WTC11 (cell line): ENCODE measurements around the gene PDE5A. TPM values are rescaled to one million over a fixed set of nuclear protein-coding genes. Genes with fewer than 3 reads are reported as not detected.

Source experiments
- ATAC-seq: fragments of 200-7000 bp; cut with Tn5 transposase; 2 replicates; pipeline ENCODE4 v1.10.0; 2021; ENCODE audit warnings: mild to moderate bottlenecking, moderate library complexity
- CTCF ChIA-PET: fragments of 300-600 bp; sonication (Branson Sonifier 250); formaldehyde crosslinking; loops from one replicate; lab custom pipeline; 2021; ENCODE audit warnings: antibody characterized with exemption; lab: Charles Lee
- POLR2A ChIA-PET: fragments of 350-600 bp; sonication (Branson Sonifier 250); formaldehyde crosslinking; loops from one replicate; lab custom pipeline; 2021; ENCODE audit warnings: antibody characterized with exemption; lab: Charles Lee
- DNase-seq: peaks from one replicate; pipeline ENCODE4 v3.0.0; 2021; ENCODE audit warnings: low spot score
- H3K27ac Mint-ChIP-seq: 2 replicates; pipeline ENCODE4 v1.8.0; 2021; ENCODE audit warnings: mixed read lengths
- H3K27me3 Mint-ChIP-seq: 2 replicates; pipeline ENCODE4 v1.8.0; 2021; ENCODE audit warnings: low read depth, mild to moderate bottlenecking, moderate library complexity, mixed read lengths
- H3K36me3 Mint-ChIP-seq: 2 replicates; pipeline ENCODE4 v1.8.0; 2021; ENCODE audit warnings: mixed read lengths
- H3K4me1 Mint-ChIP-seq: 2 replicates; pipeline ENCODE4 v1.8.0; 2022; ENCODE audit warnings: mixed read lengths
- H3K4me3 Mint-ChIP-seq: 2 replicates; pipeline ENCODE4 v1.8.0; 2021; ENCODE audit warnings: mild to moderate bottlenecking, moderate library complexity, mixed read lengths
- H3K9me3 Mint-ChIP-seq: 2 replicates; pipeline ENCODE4 v1.8.0; 2021; ENCODE audit warnings: mixed read lengths
- ATF1 ChIP-seq: sonication (generic); formaldehyde crosslinking; IDR thresholded peaks from 2 replicates; pipeline ENCODE4 v1.8.1; 2023; ENCODE audit warnings: mild to moderate bottlenecking, moderate library complexity, missing genetic modification reagents
- ELF4 ChIP-seq: sonication (generic); formaldehyde crosslinking; IDR thresholded peaks from 2 replicates; pipeline ENCODE4 v1.8.1; 2022; ENCODE audit warnings: low read depth, mild to moderate bottlenecking, moderate library complexity, missing genetic modification reagents
- ESRRA ChIP-seq: sonication (generic); formaldehyde crosslinking; IDR thresholded peaks from 2 replicates; pipeline ENCODE4 v1.8.1; 2022; ENCODE audit warnings: mild to moderate bottlenecking, missing genetic modification reagents, borderline replicate concordance
- FOXJ3 ChIP-seq: sonication (generic); formaldehyde crosslinking; IDR thresholded peaks from 2 replicates; pipeline ENCODE4 v1.9.0; 2021; ENCODE audit warnings: missing genetic modification reagents, mild to moderate bottlenecking, borderline replicate concordance
- MXD4 ChIP-seq: fragments of 250-450 bp; sonication (Bioruptor Pico); IDR thresholded peaks from 2 replicates; pipeline ENCODE4 v1.8.0; 2021; ENCODE audit warnings: mild to moderate bottlenecking, moderate library complexity, borderline replicate concordance
- MYBL2 ChIP-seq: sonication (generic); formaldehyde crosslinking; IDR thresholded peaks from 2 replicates; pipeline ENCODE4 v1.8.1; 2023; ENCODE audit warnings: mild to moderate bottlenecking, moderate library complexity, missing genetic modification reagents
- NR1H2 ChIP-seq: sonication (generic); formaldehyde crosslinking; IDR thresholded peaks from 2 replicates; pipeline ENCODE4 v1.9.0; 2021; ENCODE audit warnings: mild to moderate bottlenecking, moderate library complexity, missing genetic modification reagents
- NR3C1 ChIP-seq: sonication (generic); formaldehyde crosslinking; conservative IDR thresholded peaks from 2 replicates; pipeline ENCODE4 v1.8.1; 2023; ENCODE audit warnings: low read depth, mild to moderate bottlenecking, missing genetic modification reagents
- SMAD3 ChIP-seq: sonication (generic); formaldehyde crosslinking; IDR thresholded peaks from 2 replicates; pipeline ENCODE4 v1.8.0; 2022; ENCODE audit warnings: missing genetic modification reagents, mild to moderate bottlenecking, borderline replicate concordance
- ZBTB21 ChIP-seq: sonication (generic); formaldehyde crosslinking; IDR thresholded peaks from 2 replicates; pipeline ENCODE4 v1.8.1; 2023; ENCODE audit warnings: mild to moderate bottlenecking, missing genetic modification reagents, borderline replicate concordance
- ZNF121 ChIP-seq: sonication (generic); formaldehyde crosslinking; IDR thresholded peaks from 2 replicates; pipeline ENCODE4 v1.8.0; 2023; ENCODE audit warnings: missing genetic modification reagents
- total RNA-seq: library from RNA; stranded (reverse); gene quantifications from 3 replicates; pipeline ENCODE4 v1.2.3, GENCODE V29; 2021
- TF ChIP-seq, protein P1 (sequence below): fragments of 200-600 bp; IDR thresholded peaks from 2 replicates; pipeline ENCODE4 v1.8.0; 2022; ENCODE audit warnings: antibody characterized with exemption
- TF ChIP-seq, protein P2 (sequence below): sonication (generic); formaldehyde crosslinking; IDR thresholded peaks from 2 replicates; pipeline ENCODE4 v1.8.0; 2022; ENCODE audit warnings: mild to moderate bottlenecking, missing genetic modification reagents
- TF ChIP-seq, protein P3 (sequence below): sonication (generic); formaldehyde crosslinking; IDR thresholded peaks from 2 replicates; pipeline ENCODE4 v1.8.1; 2022; ENCODE audit warnings: missing genetic modification reagents, borderline replicate concordance
- TF ChIP-seq, protein P4 (sequence below): sonication (generic); formaldehyde crosslinking; IDR thresholded peaks from 2 replicates; pipeline ENCODE4 v1.8.0; 2022; ENCODE audit warnings: mild to moderate bottlenecking, missing genetic modification reagents
- TF ChIP-seq, protein P5 (sequence below): sonication (generic); formaldehyde crosslinking; IDR thresholded peaks from 2 replicates; pipeline ENCODE4 v1.8.0; 2022; ENCODE audit warnings: mild to moderate bottlenecking, missing genetic modification reagents
- TF ChIP-seq, protein P6 (sequence below): fragments of 250-450 bp; sonication (Bioruptor Pico); IDR thresholded peaks from 2 replicates; pipeline ENCODE4 v1.9.0; 2021; ENCODE audit warnings: mild to moderate bottlenecking
- TF ChIP-seq, protein P7 (sequence below): fragments of 250-450 bp; sonication (Bioruptor Pico); IDR thresholded peaks from 2 replicates; pipeline ENCODE4 v2.1.2; 2022; ENCODE audit warnings: mild to moderate bottlenecking, moderate library complexity

Gene PDE5A
- total RNA-seq, 1 experiment from 2014 or later = 25.6 TPM

DNA sequence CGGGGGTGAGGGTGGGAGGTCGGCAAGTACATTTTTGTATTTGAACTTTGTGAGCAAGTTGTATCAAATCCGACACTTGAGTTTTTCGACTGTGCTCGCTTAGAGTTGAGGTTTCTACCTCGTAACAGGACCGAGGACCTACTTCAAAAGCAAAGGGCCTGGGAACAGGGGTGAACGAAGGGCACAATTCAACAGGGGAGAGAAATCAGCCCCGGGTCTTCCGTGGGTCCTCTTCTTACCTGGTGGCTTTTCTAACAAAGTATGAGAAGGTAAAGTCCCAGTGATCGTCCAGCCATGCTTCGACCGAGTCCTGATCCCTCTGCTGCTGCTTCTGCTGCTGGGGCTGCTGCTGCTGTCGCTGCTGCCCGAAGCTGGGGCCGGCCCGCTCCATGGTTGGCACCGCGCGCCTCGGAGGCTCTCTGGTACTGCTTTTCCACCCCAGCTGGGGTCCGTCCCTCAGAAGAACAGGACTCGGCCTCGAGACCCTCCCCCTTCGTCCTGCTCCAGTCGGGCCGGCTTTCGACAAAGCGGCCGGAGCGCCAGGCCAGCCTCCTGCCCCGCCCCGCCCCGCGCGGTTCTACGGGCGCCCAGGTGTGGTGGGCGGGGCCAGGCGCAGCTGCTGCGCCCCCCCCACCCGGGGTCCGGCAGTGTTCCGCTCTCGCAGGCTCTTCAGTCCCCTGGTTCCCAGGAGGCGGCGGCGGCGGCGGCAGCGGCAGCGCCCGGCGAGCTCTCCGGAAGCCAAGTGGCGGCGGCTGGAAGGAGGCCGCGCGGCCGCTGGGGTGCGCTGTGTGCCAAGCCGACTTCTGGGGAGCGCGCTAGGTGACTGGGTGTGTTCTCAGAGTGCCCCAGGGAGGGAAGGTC lies at the start of gene PDE5A (continued):
- TF ChIP-seq, protein P1, sequence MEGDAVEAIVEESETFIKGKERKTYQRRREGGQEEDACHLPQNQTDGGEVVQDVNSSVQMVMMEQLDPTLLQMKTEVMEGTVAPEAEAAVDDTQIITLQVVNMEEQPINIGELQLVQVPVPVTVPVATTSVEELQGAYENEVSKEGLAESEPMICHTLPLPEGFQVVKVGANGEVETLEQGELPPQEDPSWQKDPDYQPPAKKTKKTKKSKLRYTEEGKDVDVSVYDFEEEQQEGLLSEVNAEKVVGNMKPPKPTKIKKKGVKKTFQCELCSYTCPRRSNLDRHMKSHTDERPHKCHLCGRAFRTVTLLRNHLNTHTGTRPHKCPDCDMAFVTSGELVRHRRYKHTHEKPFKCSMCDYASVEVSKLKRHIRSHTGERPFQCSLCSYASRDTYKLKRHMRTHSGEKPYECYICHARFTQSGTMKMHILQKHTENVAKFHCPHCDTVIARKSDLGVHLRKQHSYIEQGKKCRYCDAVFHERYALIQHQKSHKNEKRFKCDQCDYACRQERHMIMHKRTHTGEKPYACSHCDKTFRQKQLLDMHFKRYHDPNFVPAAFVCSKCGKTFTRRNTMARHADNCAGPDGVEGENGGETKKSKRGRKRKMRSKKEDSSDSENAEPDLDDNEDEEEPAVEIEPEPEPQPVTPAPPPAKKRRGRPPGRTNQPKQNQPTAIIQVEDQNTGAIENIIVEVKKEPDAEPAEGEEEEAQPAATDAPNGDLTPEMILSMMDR = peak; percentile 61
- TF ChIP-seq, protein P2, sequence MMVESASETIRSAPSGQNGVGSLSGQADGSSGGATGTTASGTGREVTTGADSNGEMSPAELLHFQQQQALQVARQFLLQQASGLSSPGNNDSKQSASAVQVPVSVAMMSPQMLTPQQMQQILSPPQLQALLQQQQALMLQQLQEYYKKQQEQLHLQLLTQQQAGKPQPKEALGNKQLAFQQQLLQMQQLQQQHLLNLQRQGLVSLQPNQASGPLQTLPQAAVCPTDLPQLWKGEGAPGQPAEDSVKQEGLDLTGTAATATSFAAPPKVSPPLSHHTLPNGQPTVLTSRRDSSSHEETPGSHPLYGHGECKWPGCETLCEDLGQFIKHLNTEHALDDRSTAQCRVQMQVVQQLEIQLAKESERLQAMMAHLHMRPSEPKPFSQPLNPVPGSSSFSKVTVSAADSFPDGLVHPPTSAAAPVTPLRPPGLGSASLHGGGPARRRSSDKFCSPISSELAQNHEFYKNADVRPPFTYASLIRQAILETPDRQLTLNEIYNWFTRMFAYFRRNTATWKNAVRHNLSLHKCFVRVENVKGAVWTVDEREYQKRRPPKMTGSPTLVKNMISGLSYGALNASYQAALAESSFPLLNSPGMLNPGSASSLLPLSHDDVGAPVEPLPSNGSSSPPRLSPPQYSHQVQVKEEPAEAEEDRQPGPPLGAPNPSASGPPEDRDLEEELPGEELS (CRISPR knock-in tag) = peak; percentile 57; the same call in 1 of the 2 replicates
- TF ChIP-seq ELF4 (CRISPR knock-in tag) (no peak), FOXJ3 (no peak), ESRRA (CRISPR knock-in tag) (no peak), ZBTB21 (peak; percentile 77; the same call in 1 of the 2 replicates), NR3C1 (CRISPR knock-in tag) (no peak)
- TF ChIP-seq, protein P3, sequence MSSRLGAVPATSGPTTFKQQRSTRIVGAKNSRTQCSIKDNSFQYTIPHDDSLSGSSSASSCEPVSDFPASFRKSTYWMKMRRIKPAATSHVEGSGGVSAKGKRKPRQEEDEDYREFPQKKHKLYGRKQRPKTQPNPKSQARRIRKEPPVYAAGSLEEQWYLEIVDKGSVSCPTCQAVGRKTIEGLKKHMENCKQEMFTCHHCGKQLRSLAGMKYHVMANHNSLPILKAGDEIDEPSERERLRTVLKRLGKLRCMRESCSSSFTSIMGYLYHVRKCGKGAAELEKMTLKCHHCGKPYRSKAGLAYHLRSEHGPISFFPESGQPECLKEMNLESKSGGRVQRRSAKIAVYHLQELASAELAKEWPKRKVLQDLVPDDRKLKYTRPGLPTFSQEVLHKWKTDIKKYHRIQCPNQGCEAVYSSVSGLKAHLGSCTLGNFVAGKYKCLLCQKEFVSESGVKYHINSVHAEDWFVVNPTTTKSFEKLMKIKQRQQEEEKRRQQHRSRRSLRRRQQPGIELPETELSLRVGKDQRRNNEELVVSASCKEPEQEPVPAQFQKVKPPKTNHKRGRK (CRISPR knock-in tag) = no peak
- TF ChIP-seq, protein P4, sequence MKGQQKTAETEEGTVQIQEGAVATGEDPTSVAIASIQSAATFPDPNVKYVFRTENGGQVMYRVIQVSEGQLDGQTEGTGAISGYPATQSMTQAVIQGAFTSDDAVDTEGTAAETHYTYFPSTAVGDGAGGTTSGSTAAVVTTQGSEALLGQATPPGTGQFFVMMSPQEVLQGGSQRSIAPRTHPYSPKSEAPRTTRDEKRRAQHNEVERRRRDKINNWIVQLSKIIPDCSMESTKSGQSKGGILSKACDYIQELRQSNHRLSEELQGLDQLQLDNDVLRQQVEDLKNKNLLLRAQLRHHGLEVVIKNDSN (CRISPR knock-in tag) = peak; percentile 8; the same call in 1 of the 2 replicates

DNA sequence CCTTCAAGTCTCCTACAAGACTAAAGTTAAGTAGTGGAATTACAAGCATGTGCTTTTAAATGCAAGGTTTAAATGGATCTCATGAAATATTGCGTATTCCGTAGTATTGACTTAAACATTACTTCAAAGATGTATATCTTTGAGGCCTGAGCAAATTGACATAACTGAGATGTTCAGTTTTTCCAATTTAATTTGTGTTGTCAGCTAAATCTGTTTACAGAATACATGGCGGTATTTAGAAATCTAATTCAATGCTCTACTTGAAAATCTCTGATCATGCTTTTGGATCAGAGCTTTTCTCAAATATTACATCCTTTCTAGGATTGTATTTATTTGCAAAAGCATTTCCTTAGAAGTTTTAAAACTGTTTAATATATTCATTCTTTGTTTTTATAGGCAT lies 47.5 kb upstream of the PDE5A start:
- ATAC-seq = no peak
- no peak overlapping the region for H3K27ac Mint-ChIP-seq
- H3K9me3 Mint-ChIP-seq = no peaks in the 10 kb centered on the region
- H3K4me1 Mint-ChIP-seq = peaks cover 23% of the 10 kb centered on the region
- DNase-seq = no peak
- TF ChIP-seq, protein P5, sequence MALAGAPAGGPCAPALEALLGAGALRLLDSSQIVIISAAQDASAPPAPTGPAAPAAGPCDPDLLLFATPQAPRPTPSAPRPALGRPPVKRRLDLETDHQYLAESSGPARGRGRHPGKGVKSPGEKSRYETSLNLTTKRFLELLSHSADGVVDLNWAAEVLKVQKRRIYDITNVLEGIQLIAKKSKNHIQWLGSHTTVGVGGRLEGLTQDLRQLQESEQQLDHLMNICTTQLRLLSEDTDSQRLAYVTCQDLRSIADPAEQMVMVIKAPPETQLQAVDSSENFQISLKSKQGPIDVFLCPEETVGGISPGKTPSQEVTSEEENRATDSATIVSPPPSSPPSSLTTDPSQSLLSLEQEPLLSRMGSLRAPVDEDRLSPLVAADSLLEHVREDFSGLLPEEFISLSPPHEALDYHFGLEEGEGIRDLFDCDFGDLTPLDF = no peak
- TF ChIP-seq SMAD3 (CRISPR knock-in tag) (no peak), NR1H2 (CRISPR knock-in tag) (no peak), ELF4 (CRISPR knock-in tag) (no peak), MYBL2 (no peak), ATF1 (no peak), MXD4 (no peak), ZNF121 (CRISPR knock-in tag) (no peak)
- TF ChIP-seq, protein P3 (CRISPR knock-in tag) = no peak
- TF ChIP-seq, protein P6, sequence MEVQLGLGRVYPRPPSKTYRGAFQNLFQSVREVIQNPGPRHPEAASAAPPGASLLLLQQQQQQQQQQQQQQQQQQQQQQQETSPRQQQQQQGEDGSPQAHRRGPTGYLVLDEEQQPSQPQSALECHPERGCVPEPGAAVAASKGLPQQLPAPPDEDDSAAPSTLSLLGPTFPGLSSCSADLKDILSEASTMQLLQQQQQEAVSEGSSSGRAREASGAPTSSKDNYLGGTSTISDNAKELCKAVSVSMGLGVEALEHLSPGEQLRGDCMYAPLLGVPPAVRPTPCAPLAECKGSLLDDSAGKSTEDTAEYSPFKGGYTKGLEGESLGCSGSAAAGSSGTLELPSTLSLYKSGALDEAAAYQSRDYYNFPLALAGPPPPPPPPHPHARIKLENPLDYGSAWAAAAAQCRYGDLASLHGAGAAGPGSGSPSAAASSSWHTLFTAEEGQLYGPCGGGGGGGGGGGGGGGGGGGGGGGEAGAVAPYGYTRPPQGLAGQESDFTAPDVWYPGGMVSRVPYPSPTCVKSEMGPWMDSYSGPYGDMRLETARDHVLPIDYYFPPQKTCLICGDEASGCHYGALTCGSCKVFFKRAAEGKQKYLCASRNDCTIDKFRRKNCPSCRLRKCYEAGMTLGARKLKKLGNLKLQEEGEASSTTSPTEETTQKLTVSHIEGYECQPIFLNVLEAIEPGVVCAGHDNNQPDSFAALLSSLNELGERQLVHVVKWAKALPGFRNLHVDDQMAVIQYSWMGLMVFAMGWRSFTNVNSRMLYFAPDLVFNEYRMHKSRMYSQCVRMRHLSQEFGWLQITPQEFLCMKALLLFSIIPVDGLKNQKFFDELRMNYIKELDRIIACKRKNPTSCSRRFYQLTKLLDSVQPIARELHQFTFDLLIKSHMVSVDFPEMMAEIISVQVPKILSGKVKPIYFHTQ (CRISPR knock-in tag) = no peak
- TF ChIP-seq, protein P7, sequence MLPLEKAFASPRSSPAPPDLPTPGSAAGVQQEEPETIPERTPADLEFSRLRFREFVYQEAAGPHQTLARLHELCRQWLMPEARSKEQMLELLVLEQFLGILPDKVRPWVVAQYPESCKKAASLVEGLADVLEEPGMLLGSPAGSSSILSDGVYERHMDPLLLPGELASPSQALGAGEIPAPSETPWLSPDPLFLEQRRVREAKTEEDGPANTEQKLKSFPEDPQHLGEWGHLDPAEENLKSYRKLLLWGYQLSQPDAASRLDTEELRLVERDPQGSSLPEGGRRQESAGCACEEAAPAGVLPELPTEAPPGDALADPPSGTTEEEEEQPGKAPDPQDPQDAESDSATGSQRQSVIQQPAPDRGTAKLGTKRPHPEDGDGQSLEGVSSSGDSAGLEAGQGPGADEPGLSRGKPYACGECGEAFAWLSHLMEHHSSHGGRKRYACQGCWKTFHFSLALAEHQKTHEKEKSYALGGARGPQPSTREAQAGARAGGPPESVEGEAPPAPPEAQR (CRISPR knock-in tag) = no peak
- no peaks in the 10 kb centered on the region for H3K36me3 Mint-ChIP-seq
- CTCF ChIA-PET = no interaction called here
- H3K4me3 Mint-ChIP-seq = no peak overlapping the region
- POLR2A ChIA-PET = no interaction called here
- no peaks in the 10 kb centered on the region for H3K27me3 Mint-ChIP-seq
